Measurements from ENCODE around the gene LRMDA. TPM values are rescaled to one million over a fixed set of nuclear protein-coding genes. Genes with fewer than 3 reads are reported as not detected.

The LRMDA gene
- polyA plus RNA-seq, 3 donors = 39.8 to 59.6 (median 56.4) TPM

DNA sequence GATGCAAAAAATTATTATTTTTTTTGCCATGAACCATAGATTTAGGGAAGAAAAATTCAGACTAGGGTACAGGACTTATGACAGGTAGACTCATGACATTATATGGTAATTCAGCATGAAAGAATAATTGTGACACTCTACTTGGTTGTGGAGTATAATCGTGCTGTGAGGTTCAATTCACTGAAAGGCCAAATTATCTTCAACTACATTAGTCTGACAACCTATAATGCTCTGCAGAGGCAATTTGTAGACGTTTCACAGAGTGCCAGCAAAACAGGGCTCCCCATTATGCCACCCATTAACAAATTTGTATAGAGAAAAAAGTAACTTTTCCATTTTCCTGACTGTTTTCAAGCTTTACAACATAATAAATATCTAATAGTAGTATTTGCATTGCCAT lies 292.6 kb downstream of the LRMDA start:
- H3K27me3 ChIP-seq (ENCODE audit: control insufficient read depth in 2 of 2, insufficient read depth in 2 of 2, low read length in 2 of 2) = no peaks in the 10 kb centered on the region
- no peak overlapping the region for H3K4me3 ChIP-seq (replicated peaks in 1 of 3; ENCODE audit: low read depth in 2 of 3, low read length in 3 of 3)
- H3K79me2 ChIP-seq (ENCODE audit: insufficient read depth, low read length) = peaks cover 26% of the 10 kb centered on the region
- H3K4me1 ChIP-seq (ENCODE audit: control insufficient read depth in 1 of 2, insufficient read depth in 2 of 2, low read length in 2 of 2) = peaks cover 2 to 4% of the 10 kb centered on the region in 2 donors
- H3K9me3 Mint-ChIP-seq = no peaks in the 10 kb centered on the region
- H3K4me2 ChIP-seq (replicated peaks; ENCODE audit: extremely low read depth, low read length, poor library complexity, severe bottlenecking) = no peak overlapping the region
- H3K36me3 Mint-ChIP-seq = peaks cover 0 to 2% of the 10 kb centered on the region in 2 donors
- peaks cover 50% of the 10 kb centered on the region for H4K20me1 ChIP-seq (ENCODE audit: insufficient read depth, low read length)
- no peak overlapping the region for H3K9ac ChIP-seq (ENCODE audit: insufficient read depth, low read length, poor library complexity, severe bottlenecking)
- TF ChIP-seq, protein P1, sequence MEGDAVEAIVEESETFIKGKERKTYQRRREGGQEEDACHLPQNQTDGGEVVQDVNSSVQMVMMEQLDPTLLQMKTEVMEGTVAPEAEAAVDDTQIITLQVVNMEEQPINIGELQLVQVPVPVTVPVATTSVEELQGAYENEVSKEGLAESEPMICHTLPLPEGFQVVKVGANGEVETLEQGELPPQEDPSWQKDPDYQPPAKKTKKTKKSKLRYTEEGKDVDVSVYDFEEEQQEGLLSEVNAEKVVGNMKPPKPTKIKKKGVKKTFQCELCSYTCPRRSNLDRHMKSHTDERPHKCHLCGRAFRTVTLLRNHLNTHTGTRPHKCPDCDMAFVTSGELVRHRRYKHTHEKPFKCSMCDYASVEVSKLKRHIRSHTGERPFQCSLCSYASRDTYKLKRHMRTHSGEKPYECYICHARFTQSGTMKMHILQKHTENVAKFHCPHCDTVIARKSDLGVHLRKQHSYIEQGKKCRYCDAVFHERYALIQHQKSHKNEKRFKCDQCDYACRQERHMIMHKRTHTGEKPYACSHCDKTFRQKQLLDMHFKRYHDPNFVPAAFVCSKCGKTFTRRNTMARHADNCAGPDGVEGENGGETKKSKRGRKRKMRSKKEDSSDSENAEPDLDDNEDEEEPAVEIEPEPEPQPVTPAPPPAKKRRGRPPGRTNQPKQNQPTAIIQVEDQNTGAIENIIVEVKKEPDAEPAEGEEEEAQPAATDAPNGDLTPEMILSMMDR (IDR thresholded peaks at IDR 0.05) = no peak
- H3K27ac ChIP-seq (ENCODE audit: low read depth in 1 of 2, low read length in 2 of 2) = no peak overlapping the region
- WGBS (ENCODE audit: insufficient coverage) = no CpG with 5 or more reads among the region's 2 CpGs
- H2AFZ ChIP-seq (ENCODE audit: insufficient read depth, low read depth, low read length, poor library complexity, severe bottlenecking) = no peak overlapping the region
- no peak overlapping the region for H3K27ac Mint-ChIP-seq
- H3K36me3 ChIP-seq (replicated peaks in 1 of 2; ENCODE audit: control insufficient read depth in 1 of 2, insufficient read depth in 2 of 2, low read length in 2 of 2) = no peaks in the 10 kb centered on the region
- H3K4me3 Mint-ChIP-seq = no peak overlapping the region
- intact Hi-C loops (cut with micrococcal nuclease) = no loop called here
- H3K9me3 ChIP-seq (replicated peaks in 1 of 2; ENCODE audit: control insufficient read depth in 1 of 2, insufficient read depth in 1 of 2, low read length in 2 of 2) = no peaks in the 10 kb centered on the region
- DNase-seq = no peak
- peaks cover 0 to 2% (median 0%) of the 10 kb centered on the region in 3 donors for H3K27me3 Mint-ChIP-seq (ENCODE audit: low read depth in 3 of 3)
- peaks cover 16% of the 10 kb centered on the region for H3K4me1 Mint-ChIP-seq

DNA sequence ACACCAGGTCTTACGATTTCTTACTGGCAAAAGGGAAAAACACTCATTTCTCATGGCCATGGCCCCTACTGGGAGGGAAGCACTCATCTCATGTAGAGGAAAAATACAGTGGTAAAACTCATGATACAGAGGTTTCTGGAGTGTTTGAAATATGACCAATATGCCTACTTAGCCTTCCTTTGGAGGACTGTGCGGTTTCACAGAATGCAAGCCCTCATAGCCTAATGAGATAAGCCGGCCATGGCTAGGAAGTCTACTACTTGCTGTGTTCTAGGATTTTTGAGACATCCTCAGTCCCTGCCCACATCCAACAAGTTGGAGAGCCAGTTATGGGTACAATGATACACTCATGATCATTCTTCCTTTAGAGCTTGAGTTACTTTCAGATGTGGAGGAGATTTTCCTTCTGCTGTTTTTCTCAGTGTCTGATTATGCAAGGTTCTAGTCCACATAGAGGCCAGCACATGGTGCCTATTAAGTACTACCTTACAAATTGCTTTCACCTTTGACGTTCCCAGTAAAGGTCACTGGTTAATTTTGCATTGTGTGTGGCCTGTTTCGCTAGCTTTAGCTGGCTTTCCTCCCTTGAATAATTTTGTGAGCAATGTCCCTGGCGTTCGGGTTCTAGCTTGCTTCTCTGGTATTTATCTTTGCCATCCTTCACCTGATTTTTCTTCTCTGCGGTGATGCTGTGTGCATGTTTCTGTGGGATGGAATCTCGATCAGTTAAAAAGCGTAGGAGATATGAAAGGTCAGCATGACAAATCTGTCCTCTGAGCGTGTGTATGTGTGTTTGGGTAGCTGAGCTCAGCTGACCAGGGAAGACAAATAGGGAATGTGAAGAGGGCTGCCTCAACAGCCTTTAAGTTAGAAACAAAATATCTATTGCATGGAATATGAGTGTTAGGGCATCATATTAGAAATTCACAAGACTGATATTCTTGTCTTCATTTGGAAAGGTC lies 295.4 kb downstream of the LRMDA start:
- Histone ChIP-seq H3K27ac (ENCODE audit: low read depth in 1 of 2, low read length in 2 of 2) (no peak overlapping the region), H3K4me1 (ENCODE audit: control insufficient read depth in 1 of 2, insufficient read depth in 2 of 2, low read length in 2 of 2) (no peaks in the 10 kb centered on the region), H3K27me3 (ENCODE audit: control insufficient read depth in 2 of 2, insufficient read depth in 2 of 2, low read length in 2 of 2) (no peaks in the 10 kb centered on the region), H3K4me2 (replicated peaks; ENCODE audit: extremely low read depth, low read length, poor library complexity, severe bottlenecking) (no peak overlapping the region), H4K20me1 (ENCODE audit: insufficient read depth, low read length) (peaks cover 53% of the 10 kb centered on the region), H3K9ac (ENCODE audit: insufficient read depth, low read length, poor library complexity, severe bottlenecking) (no peak overlapping the region), H3K79me2 (ENCODE audit: insufficient read depth, low read length) (peaks cover 28% of the 10 kb centered on the region), H3K9me3 (replicated peaks in 1 of 2; ENCODE audit: control insufficient read depth in 1 of 2, insufficient read depth in 1 of 2, low read length in 2 of 2) (no peaks in the 10 kb centered on the region), H3K4me3 (replicated peaks in 1 of 3; ENCODE audit: low read depth in 2 of 3, low read length in 3 of 3) (no peak overlapping the region), H3K36me3 (replicated peaks in 1 of 2; ENCODE audit: control insufficient read depth in 1 of 2, insufficient read depth in 2 of 2, low read length in 2 of 2) (peaks cover 0 to 6% of the 10 kb centered on the region in 2 donors), H2AFZ (ENCODE audit: insufficient read depth, low read depth, low read length, poor library complexity, severe bottlenecking) (no peak overlapping the region)
- Mint-ChIP-seq H3K27ac (no peak overlapping the region), H3K4me3 (no peak overlapping the region), H3K36me3 (no peaks in the 10 kb centered on the region), H3K9me3 (no peaks in the 10 kb centered on the region), H3K27me3 (ENCODE audit: low read depth in 3 of 3) (peaks cover 0 to 2% (median 0%) of the 10 kb centered on the region in 3 donors), H3K4me1 (peaks cover 2% of the 10 kb centered on the region)
- TF ChIP-seq, protein P1 (IDR thresholded peaks at IDR 0.05) = no peak
- intact Hi-C loops (cut with micrococcal nuclease) = no loop called here
- WGBS (ENCODE audit: insufficient coverage) = 92% methylated on average over 2 of the region's 11 CpGs
- DNase-seq = no peak

Measured in CD14-positive monocyte (primary cell).